ENCODE measurements around the gene CREBL2. TPM values are rescaled to one million over a fixed set of nuclear protein-coding genes. Genes with fewer than 3 reads are reported as not detected.

Gene CREBL2
- total RNA-seq, 1 donor = 19.6 TPM

DNA sequence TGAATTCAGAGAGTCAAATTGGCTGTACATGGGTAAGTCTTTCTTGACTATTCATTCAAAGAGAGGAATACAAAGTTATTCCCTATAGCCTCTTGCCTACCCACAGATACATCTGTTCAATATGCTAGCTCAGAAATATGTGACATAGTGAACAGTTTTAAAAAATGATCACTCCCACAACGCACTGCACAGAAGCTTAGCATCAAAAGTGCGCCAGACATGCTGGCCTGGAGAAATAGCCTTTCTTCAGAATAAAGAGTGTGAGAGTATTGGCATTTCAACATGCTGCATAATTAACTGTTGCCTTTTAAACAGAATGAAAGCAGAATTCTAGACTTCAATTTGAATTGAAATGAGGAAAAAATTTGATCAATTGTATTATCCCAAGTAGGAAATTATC, 57.3 kb downstream of the CREBL2 start:
- no peak overlapping the region for H3K4me3 ChIP-seq (ENCODE audit: low read length)
- H3K4me1 ChIP-seq (ENCODE audit: insufficient read depth, low read length) = no peaks in the 10 kb centered on the region
- H3K9me3 ChIP-seq (ENCODE audit: low read depth, low read length) = no peaks in the 10 kb centered on the region
- H3K27me3 ChIP-seq (ENCODE audit: insufficient read depth, low read length) = no peaks in the 10 kb centered on the region

DNA sequence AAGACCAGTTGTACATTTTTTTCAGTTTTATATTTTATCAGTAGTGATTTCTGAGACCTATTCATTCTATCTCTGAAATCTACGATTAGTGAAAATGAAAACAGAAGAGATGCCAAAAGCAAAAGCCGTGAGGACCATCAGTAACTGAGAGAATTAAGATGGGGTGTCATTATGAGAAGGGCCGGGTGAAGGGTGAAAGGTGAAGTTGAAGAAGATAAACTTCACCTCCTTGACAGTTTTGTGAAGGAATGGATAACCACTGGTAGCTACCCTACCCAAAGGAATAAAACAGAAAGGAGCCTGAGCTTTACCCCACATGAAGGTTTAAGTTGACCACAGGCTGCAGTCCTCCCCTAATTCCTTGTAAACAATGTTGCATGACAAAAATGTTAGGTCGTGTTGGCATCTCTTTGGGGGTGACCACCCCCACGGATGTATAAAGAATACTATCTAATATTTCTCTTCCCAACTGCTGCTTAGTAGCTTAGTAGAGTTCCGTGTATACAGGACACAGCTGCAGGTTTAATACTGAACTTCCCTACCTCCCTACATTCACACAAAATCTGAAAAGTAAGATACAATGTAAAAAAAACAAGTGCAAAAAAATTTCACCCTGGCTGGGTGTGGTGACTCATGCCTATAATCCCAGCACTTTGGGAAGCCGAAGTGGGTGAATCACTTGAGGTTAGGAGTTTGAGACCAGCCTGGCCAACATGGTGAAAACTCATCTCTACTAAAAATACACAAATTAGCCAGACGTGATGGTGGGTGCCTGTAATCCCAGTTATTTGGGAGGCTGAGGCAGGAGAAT, 60.4 kb downstream of the CREBL2 start:
- Histone ChIP-seq H3K27me3 (ENCODE audit: insufficient read depth, low read length) (no peaks in the 10 kb centered on the region), H3K9me3 (ENCODE audit: low read depth, low read length) (no peaks in the 10 kb centered on the region), H3K4me1 (ENCODE audit: insufficient read depth, low read length) (no peaks in the 10 kb centered on the region), H3K4me3 (ENCODE audit: low read length) (no peak overlapping the region)

DNA sequence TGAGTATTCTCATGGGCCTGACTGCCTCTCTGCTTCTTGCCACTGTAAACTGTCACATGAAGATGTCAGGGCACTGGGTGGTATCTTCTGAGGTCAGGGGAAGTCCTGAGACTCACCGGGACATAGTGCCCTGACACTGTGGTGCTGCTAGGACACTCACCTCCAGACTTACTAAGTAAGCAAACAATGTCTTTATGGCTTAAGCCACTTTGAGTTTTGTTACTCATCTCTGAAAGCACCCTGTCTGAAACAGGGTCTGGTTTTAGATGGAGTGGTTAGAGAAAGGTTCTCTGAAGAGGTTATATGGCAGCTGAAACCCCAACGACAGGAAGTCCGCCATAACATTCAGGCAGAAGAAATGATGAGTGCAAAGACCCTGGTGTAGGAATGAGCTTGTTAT, 61.6 kb downstream of the CREBL2 start:
- Histone ChIP-seq H3K9me3 (ENCODE audit: low read depth, low read length) (no peaks in the 10 kb centered on the region), H3K27me3 (ENCODE audit: insufficient read depth, low read length) (no peaks in the 10 kb centered on the region), H3K4me1 (ENCODE audit: insufficient read depth, low read length) (no peaks in the 10 kb centered on the region), H3K4me3 (ENCODE audit: low read length) (no peak overlapping the region)

DNA sequence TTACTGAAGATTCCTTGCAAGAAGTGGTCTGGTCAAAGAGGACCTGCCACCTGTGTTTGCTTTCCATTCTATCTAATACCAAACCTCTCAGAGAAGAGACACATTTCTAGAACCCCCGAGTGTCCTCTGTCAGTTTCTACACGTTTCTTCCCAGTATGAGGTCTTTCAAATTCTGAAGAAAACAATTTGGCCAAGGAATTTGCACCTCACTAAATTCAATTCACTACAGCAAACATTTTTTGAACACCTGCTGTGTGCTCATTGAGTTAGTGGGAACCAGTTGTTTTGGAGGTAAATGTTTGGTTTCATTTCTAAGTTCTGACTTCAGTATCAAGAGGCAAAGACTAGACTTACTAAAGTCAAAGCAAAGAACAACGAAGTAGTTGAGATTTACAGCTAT, 64.9 kb downstream of the CREBL2 start:
- no peaks in the 10 kb centered on the region for H3K27me3 ChIP-seq (ENCODE audit: insufficient read depth, low read length)
- no peak overlapping the region for H3K4me3 ChIP-seq (ENCODE audit: low read length)
- H3K4me1 ChIP-seq (ENCODE audit: insufficient read depth, low read length) = no peaks in the 10 kb centered on the region
- no peaks in the 10 kb centered on the region for H3K9me3 ChIP-seq (ENCODE audit: low read depth, low read length)

DNA sequence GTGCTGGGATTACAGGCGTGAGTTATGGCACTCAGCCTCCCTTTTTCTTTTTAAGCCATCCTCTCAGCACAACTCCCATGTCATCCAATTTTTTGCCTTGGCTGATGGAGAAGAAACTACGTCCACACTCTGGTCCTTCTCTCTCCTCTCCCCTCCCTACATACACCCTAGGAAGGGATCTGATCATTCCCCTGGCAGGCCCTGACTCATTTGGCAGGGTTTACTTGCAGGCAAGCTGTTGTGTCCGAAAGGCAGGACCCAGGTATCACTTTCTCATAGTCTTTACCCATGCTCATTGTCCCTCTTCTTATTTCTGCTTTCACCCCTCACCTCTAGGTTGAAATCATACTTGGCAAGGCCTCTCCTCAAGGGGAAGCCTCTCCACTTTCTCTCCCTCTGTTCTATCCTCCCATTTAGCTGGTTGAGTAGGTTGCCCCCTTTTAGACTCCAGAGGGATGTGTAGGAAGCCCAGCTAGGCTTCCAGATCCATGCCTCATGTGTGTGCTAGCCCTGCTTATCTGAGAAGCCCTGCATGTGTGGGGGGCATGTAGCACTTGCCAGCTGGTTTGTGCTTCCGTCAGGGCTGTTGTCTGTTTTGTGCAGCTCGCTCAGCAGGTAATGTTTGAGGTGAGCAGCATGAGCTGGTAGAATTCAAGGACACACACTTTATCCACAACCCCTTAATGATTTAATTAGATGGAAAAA, 69.5 kb downstream of the CREBL2 start:
- Histone ChIP-seq H3K27me3 (ENCODE audit: insufficient read depth, low read length) (no peaks in the 10 kb centered on the region), H3K9me3 (ENCODE audit: low read depth, low read length) (no peaks in the 10 kb centered on the region)

DNA sequence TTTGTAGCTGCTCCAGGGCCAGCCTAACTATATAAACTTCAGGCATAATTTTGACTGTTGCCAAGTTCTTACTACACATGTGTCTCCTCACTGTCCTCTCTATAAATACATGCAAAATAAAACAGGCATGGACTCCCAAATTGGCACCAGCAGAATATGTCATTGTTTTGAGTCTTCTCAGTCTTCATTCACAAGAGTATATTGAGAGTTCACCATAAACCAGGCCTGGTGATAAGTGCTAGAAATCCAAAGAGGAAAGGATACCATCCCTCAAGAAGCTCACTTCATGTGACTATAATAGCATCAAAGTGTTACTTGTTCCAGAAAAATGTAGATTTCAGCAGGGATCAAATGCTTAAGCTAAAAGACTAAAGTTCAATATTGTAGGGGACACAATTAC, 70.6 kb downstream of the CREBL2 start:
- H3K9me3 ChIP-seq (ENCODE audit: low read depth, low read length) = no peaks in the 10 kb centered on the region
- H3K4me3 ChIP-seq (ENCODE audit: low read length) = no peak overlapping the region
- H3K4me1 ChIP-seq (ENCODE audit: insufficient read depth, low read length) = no peaks in the 10 kb centered on the region
- H3K27me3 ChIP-seq (ENCODE audit: insufficient read depth, low read length) = no peaks in the 10 kb centered on the region

More for the DNA sequence above, 69.5 kb downstream of the CREBL2 start:
- Histone ChIP-seq H3K4me3 (ENCODE audit: low read length) (no peak overlapping the region), H3K4me1 (ENCODE audit: insufficient read depth, low read length) (no peaks in the 10 kb centered on the region)

DNA sequence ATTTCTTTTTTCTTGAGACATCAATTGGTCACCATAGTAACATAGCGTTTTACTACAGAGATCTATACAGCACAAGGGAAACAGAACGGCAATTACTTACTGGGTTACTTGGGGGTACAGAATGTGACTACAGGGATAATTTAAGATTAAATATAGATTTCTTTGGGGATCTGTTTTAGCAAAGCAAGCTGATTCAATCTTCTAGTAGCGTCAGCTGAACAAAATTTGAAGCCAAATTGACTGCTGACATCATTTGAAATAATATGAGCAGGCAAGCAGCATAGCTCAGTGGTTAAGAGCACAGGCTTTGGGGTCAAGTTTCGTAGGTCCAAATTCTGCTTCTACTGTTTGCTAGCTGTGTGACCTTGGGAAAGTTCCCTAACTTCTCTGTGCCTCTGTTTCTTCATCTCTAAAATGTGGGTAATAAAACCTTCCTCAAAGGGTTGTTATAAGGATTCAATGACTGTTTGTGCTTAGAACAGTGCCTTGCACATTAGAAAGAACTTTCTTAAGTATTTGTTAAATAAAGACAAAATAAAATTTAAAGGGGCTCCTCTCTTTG, 71.5 kb downstream of the CREBL2 start:
- Histone ChIP-seq H3K4me3 (ENCODE audit: low read length) (no peak overlapping the region), H3K27me3 (ENCODE audit: insufficient read depth, low read length) (no peaks in the 10 kb centered on the region), H3K9me3 (ENCODE audit: low read depth, low read length) (no peaks in the 10 kb centered on the region), H3K4me1 (ENCODE audit: insufficient read depth, low read length) (no peaks in the 10 kb centered on the region)

DNA sequence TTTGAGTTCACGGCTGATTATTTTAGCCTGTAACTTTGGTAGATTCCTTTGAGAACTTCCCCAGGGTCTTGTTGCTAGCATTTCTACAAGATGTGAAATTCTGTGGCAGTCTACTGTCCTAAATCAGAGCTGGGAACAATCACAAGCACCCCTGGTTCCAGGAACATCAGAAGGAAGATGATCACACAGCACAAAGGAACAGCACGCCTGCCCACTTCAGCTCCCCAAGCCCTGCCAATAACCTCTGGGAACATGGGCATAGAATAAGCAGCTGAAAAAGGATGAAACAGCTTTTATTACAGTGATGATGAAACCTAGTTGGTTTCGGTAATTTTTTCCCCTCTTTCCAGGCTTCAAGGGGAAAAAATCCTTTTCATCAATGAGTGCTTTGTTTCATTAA, 72.0 kb downstream of the CREBL2 start:
- no peaks in the 10 kb centered on the region for H3K4me1 ChIP-seq (ENCODE audit: insufficient read depth, low read length)
- no peak overlapping the region for H3K4me3 ChIP-seq (ENCODE audit: low read length)
- H3K9me3 ChIP-seq (ENCODE audit: low read depth, low read length) = no peaks in the 10 kb centered on the region
- no peaks in the 10 kb centered on the region for H3K27me3 ChIP-seq (ENCODE audit: insufficient read depth, low read length)

DNA sequence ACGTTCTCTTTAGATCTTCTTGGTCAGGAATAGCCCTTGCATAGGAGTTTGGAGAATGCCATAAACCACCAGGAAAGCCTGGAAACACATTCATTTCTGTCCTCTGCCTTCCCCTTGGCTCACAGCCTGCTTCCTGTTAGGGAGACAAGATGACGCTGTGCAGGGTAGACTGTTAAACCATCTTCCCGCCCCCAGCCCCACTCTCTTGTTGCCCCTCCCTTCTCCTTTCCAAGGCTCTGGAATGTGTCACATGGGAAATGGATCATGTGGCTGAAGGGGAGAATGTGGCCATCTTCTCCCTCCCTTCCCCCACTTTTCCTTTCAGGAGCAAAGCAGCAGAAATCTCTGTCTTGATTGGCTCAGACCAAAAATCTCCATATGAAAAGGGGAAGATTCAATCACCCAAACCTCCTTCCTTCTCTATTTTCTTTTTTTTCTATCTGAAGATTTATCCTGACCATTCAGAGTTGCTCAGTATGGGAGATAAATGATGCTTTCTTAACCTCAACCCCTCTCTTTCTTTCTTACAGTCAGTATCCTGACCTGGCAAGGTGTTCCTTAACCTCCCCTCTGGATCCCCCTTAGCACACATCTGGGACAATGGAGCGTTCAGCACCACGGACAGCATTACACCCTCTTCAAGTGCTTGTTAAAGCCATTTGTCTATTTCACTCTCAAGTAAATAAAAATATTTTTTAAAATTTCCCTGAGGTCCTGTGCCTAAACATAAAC, 72.9 kb downstream of the CREBL2 start:
- H3K4me3 ChIP-seq (ENCODE audit: low read length) = no peak overlapping the region
- H3K4me1 ChIP-seq (ENCODE audit: insufficient read depth, low read length) = no peaks in the 10 kb centered on the region
- no peaks in the 10 kb centered on the region for H3K27me3 ChIP-seq (ENCODE audit: insufficient read depth, low read length)
- H3K9me3 ChIP-seq (ENCODE audit: low read depth, low read length) = no peaks in the 10 kb centered on the region

DNA sequence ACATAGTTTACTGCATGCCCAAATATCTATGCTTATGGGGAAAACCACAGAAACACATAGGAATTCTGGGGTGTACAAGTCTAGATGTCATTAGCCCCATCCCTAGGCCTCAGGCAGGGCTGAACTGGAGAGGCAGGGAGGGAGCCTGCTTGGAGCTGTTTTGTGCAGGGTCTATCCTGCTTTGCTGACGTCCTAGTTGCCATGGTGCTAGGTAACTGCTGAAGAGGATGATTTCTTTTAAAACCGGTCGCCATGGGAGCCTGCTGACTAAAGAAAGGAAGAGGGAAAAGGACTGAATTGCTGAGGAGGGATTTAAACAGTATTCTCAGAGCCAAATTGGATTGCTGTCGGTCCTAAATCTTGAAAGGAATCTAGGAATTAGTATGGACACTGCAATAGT, 73.6 kb downstream of the CREBL2 start:
- H3K9me3 ChIP-seq (ENCODE audit: low read depth, low read length) = no peaks in the 10 kb centered on the region
- no peak overlapping the region for H3K4me3 ChIP-seq (ENCODE audit: low read length)
- no peaks in the 10 kb centered on the region for H3K27me3 ChIP-seq (ENCODE audit: insufficient read depth, low read length)
- H3K4me1 ChIP-seq (ENCODE audit: insufficient read depth, low read length) = no peaks in the 10 kb centered on the region

DNA sequence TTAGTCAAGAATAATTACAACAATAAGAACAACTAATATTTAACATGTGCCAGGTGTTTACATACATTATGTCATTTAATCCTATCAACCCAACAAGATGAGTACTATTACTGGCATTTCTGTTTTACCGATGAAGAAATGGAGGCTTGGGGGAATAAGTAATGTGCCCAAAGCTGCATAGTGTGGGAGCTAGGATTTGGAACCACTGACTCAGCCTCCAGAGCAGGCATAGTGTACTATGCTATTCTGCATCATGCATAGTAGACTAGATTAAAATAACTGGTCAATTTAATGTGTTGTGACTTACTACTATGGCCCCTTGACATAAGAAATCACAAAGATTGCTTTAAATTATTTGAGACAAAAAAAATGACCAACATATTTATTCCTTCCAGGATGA, 74.8 kb downstream of the CREBL2 start:
- H3K4me3 ChIP-seq (ENCODE audit: low read length) = no peak overlapping the region
- H3K27me3 ChIP-seq (ENCODE audit: insufficient read depth, low read length) = no peaks in the 10 kb centered on the region
- H3K9me3 ChIP-seq (ENCODE audit: low read depth, low read length) = no peaks in the 10 kb centered on the region
- H3K4me1 ChIP-seq (ENCODE audit: insufficient read depth, low read length) = no peaks in the 10 kb centered on the region

DNA sequence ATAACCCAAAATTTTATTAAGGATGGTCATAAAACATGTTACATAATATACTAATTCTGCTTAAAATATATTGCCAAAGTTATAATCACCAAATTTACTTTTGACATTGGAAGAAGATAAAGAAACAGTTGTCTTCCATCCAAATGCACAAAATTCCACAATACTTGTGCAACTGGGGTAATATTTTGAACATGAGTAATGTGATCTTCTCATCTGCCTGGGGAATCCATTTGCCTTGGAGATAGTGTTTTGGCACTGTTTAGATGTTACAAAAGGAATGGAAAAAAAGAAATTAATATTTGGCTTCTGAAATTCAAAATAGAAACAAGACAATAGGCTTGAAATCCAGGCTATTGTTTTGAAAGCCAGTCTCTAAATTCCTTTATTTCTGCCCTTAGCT, 75.2 kb downstream of the CREBL2 start:
- H3K27me3 ChIP-seq (ENCODE audit: insufficient read depth, low read length) = no peaks in the 10 kb centered on the region
- no peak overlapping the region for H3K4me3 ChIP-seq (ENCODE audit: low read length)
- H3K4me1 ChIP-seq (ENCODE audit: insufficient read depth, low read length) = no peaks in the 10 kb centered on the region
- H3K9me3 ChIP-seq (ENCODE audit: low read depth, low read length) = no peaks in the 10 kb centered on the region

DNA sequence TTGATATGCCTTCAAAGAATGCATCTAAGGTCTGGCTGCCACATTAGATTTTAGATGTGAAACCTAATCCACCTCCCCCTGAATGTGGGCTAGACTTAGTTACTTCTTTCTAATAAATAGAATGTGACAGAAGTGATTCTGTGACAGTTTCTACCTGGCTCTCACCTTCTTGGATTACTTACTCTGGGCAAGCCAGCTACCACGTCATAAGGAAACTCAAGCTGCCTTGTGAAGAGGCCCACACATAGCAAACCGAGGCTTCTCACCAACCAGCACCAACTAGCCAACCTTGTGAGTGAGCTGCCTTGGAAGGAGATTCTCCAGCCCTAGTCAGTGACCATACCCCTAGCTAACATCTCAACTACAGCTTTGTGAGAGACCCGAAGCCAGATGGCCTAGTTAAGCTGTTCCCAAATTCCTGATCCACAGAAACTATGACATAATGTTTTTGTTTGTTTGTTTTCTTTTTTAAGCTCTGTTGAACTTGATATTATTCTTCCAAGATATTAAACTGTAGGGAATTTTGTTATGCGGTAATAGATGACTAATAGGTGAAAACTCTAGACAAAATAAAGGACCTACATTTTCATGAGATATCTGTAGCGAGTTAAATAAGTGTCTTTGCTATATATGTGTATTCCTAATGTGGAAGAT, 78.1 kb downstream of the CREBL2 start:
- no peak overlapping the region for H3K4me3 ChIP-seq (ENCODE audit: low read length)
- H3K4me1 ChIP-seq (ENCODE audit: insufficient read depth, low read length) = no peaks in the 10 kb centered on the region
- no peaks in the 10 kb centered on the region for H3K9me3 ChIP-seq (ENCODE audit: low read depth, low read length)
- no peaks in the 10 kb centered on the region for H3K27me3 ChIP-seq (ENCODE audit: insufficient read depth, low read length)

DNA sequence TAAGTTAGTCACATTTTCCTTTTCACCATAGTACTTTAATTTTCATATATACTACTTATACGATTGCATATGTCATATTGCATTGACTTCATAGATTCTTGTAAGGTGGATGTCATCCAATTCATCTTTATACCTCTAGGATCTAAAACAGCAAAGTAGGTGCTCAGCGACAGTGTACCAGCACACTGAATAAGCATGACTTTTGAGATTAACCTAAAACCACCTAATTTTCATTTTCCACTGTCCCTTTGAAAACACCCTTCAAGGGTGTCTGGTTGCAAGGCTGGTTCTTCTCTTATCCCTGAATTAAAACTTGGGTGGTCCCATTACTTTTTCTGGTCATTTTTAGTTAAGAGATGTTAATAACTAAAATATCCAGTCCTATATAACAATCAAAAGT, 79.9 kb downstream of the CREBL2 start:
- no peaks in the 10 kb centered on the region for H3K27me3 ChIP-seq (ENCODE audit: insufficient read depth, low read length)
- peaks cover 7% of the 10 kb centered on the region for H3K4me1 ChIP-seq (ENCODE audit: insufficient read depth, low read length)
- H3K4me3 ChIP-seq (ENCODE audit: low read length) = no peak overlapping the region
- H3K9me3 ChIP-seq (ENCODE audit: low read depth, low read length) = no peaks in the 10 kb centered on the region

Measured in mononuclear cell (primary cell).